ENCODE data around the gene PCDHA5.
"Not testable (repeated sequence)": the region's sequence is repeated elsewhere in the genome, so short reads cannot be mapped to it uniquely, and the experiment has no call there.

The PCDHA5 gene

DNA sequence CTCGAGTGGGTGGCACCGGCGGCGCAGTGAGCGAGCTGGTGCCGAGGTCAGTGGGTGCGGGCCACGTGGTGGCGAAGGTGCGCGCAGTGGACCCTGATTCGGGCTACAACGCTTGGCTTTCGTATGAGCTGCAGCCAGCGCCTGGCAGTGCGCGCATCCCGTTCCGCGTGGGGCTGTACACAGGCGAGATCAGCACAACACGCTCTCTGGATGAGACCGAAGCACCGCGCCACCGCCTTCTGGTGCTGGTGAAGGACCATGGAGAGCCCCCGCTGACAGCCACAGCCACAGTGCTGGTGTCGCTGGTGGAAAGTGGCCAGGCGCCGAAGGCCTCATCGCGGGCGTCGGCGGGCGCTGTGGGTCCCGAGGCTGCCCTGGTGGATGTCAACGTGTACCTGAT, 2.1 kb downstream of the PCDHA5 start:
- DNase-seq (ENCODE audit: low read depth) = no peak

DNA sequence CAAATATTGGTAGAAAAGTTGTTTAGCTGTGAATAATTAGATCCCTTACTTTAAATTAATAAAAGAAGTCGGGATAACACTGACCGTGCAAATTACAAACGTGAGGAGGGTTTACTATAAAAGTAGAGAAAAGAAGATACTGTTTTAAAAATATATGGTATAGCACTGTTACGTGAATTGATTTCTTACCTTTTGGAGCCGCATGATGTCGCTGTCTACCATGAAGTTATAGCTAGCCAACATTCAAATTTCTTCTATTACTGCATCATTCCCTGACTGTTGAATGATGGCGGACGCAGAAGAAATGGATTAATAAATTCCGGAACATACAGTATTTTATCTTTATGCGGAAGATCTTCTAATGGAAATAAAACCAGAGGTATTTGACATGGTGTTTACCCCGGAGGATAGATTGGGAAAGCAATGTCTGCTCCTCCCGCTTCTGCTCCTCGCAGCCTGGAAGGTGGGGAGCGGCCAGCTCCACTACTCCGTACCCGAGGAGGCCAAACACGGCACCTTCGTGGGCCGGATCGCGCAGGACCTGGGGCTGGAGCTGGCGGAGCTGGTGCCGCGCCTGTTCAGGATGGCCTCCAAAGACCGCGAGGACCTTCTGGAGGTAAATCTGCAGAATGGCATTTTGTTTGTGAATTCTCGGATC, 6.4 kb downstream of the PCDHA5 start, which contains the start of gene PCDHA6:
TSS of gene PCDHA6 (plus strand) at position 257 of the 658 bp plus-strand sequence. CDS start at position 389, 132 bp downstream.
- DNase-seq (ENCODE audit: low read depth) = no peak

- DNase-seq (ENCODE audit: low read depth) = no peak
These were observed 6.9 kb downstream of the PCDHA5 start for GRCh38 chr5:140828362-140828737.

DNA sequence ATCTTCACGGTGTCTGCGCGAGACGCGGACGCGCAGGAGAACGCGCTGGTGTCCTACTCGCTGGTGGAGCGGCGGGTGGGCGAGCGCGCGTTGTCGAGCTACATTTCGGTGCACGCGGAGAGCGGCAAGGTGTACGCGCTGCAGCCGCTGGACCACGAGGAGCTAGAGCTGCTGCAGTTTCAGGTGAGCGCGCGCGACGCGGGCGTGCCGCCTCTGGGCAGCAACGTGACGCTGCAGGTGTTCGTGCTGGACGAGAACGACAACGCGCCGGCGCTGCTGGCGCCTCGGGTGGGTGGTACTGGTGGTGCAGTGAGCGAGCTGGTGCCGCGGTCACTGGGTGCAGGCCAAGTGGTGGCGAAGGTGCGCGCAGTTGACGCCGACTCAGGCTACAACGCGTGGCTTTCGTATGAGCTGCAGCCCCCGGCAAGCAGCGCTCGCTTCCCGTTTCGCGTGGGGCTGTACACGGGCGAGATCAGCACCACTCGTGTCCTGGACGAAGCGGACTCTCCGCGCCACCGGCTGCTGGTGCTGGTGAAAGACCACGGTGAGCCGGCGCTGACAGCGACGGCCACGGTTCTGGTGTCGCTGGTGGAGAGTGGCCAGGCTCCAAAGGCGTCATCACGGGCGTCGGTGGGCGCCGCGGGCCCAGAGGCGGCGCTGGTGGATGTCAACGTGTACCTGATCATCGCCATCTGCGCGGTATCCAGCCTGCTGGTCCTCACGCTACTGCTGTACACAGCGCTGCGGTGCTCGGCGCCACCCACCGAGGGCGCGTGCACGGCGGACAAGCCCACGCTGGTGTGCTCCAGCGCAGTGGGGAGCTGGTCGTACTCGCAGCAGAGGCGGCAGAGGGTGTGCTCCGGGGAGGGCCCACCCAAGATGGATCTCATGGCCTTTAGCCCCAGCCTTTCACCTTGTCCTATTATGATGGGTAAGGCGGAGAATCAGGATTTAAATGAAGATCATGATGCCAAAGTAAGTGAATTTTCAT, 8.4 kb downstream of the PCDHA5 start:
- not testable (repeated sequence) for DNase-seq (ENCODE audit: low read depth)

- DNase-seq (ENCODE audit: low read depth) = no peak
These were observed 12.6 kb downstream of the PCDHA5 start, which contains the start of gene PCDHA7 for GRCh38 chr5:140833993-140834392. TSS of gene PCDHA7 (plus strand) at chr5:140834269. CDS start at chr5:140834384, 115 bp downstream.

GRCh38 chr5:140834439-140835008, 13.1 kb downstream of the PCDHA5 start:
- not testable (repeated sequence) for DNase-seq (ENCODE audit: low read depth)

GRCh38 chr5:140835622-140836510, 14.5 kb downstream of the PCDHA5 start:
- no peak for DNase-seq (ENCODE audit: low read depth)

GRCh38 chr5:140840978-140841962, 19.9 kb downstream of the PCDHA5 start, which contains the start of gene PCDHA8:
TSS of gene PCDHA8 (plus strand) at chr5:140841187. CDS start at chr5:140841322, 135 bp downstream.
- DNase-seq (ENCODE audit: low read depth) = no peak

GRCh38 chr5:140842798-140843733, 21.7 kb downstream of the PCDHA5 start:
- DNase-seq (ENCODE audit: low read depth) = no peak

GRCh38 chr5:140848139-140849102, 27.0 kb downstream of the PCDHA5 start, which contains the start of gene PCDHA9:
TSS of gene PCDHA9 (plus strand) at chr5:140848382. CDS start at chr5:140848496, 114 bp downstream.
- not testable (repeated sequence) for DNase-seq (ENCODE audit: low read depth)

DNA sequence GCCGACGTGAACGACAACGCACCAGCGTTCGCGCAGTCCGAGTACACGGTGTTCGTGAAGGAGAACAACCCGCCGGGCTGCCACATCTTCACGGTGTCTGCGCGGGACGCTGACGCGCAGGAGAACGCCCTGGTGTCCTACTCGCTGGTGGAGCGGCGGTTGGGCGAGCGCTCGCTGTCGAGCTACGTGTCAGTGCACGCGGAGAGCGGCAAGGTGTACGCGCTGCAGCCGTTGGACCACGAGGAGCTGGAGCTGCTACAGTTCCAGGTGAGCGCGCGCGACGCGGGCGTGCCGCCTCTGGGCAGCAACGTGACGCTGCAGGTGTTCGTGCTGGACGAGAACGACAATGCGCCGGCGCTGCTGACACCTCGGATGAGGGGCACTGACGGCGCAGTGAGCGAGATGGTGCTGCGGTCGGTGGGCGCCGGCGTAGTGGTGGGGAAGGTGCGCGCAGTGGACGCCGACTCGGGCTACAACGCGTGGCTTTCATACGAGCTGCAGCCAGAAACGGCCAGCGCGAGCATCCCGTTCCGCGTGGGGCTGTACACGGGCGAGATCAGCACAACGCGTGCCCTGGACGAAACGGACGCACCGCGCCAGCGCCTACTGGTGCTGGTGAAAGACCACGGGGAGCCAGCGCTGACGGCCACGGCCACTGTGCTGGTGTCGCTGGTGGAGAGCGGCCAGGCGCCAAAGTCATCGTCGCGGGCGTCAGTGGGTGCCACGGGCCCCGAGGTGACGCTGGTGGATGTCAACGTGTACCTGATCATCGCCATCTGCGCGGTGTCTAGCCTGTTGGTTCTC, 28.6 kb downstream of the PCDHA5 start:
- DNase-seq (ENCODE audit: low read depth) = not testable (repeated sequence)

DNA sequence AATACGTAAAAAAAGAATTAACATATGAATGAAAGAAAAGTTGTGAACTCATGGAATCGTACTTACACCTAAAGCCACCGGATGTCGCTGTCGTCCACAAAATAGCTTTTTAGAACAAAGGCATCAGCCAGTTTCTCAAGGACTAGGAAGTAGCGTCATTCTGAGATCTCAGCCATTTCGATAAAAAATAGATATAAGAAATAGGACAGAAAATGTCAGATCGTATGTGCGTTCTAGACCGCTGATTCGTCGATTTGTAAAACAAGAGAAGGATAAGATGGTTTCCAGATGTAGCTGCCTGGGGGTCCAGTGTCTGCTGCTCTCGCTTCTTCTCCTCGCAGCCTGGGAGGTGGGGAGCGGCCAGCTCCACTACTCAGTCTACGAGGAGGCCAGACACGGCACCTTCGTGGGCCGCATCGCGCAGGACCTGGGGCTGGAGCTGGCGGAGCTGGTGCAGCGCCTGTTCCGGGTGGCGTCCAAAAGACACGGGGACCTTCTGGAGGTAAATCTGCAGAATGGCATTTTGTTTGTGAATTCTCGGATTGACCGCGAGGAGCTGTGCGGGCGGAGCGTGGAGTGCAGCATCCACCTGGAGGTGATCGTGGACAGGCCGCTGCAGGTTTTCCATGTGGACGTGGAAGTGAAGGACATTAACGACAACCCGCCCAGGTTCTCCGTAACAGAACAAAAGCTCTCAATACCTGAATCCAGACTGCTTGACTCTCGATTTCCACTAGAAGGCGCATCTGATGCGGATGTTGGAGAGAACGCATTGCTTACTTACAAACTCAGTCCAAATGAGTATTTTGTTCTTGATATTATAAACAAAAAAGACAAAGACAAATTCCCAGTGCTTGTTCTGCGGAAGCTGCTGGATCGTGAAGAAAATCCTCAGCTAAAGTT, 34.6 kb downstream of the PCDHA5 start, which contains the start of gene PCDHA10:
TSS of gene PCDHA10 (plus strand) at position 126 of the 903 bp plus-strand sequence. CDS start at position 278, 152 bp downstream.
- DNase-seq (ENCODE audit: low read depth) = no peak

DNA sequence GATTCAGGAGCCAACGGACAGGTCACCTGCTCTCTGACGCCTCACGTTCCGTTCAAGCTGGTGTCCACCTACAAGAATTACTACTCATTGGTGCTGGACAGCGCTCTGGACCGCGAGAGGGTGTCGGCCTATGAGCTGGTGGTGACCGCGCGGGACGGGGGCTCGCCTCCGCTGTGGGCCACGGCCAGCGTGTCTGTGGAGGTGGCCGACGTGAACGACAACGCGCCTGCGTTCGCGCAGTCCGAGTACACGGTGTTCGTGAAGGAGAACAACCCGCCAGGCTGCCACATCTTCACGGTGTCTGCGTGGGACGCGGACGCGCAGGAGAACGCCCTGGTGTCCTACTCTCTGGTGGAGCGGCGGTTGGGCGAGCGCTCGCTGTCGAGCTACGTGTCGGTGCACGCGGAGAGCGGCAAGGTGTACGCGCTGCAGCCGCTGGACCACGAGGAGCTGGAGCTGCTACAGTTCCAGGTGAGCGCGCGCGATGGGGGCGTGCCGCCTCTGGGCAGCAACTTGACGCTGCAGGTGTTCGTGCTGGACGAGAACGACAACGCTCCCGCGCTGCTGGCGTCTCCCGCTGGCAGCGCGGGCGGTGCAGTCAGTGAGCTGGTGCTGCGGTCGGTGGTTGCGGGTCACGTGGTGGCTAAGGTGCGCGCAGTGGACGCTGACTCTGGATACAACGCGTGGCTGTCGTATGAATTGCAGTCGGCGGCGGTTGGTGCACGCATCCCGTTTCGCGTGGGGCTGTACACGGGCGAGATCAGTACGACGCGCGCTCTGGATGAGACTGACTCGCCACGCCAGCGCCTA, 36.0 kb downstream of the PCDHA5 start:
- DNase-seq (ENCODE audit: low read depth) = no peak

- no peak for DNase-seq (ENCODE audit: low read depth)
These were observed 36.5 kb downstream of the PCDHA5 start for GRCh38 chr5:140857987-140858240.
